Stomach (tissue), 4 donors: ENCODE data around the gene ACACA.

Experiments used
- EP300 ChIP-seq: sonication (generic); formaldehyde crosslinking; IDR thresholded peaks from one replicate; pipeline ENCODE4 v1.6.1; 2017; ENCODE audit warnings: antibody characterized with exemption
- POLR2AphosphoS5 ChIP-seq, 3 donors: sonication (generic); formaldehyde crosslinking; IDR thresholded peaks; one replicate each; pipeline ENCODE4 v1.6.1; 2016; ENCODE audit warnings: antibody characterized with exemption in 3 of 3

DNA sequence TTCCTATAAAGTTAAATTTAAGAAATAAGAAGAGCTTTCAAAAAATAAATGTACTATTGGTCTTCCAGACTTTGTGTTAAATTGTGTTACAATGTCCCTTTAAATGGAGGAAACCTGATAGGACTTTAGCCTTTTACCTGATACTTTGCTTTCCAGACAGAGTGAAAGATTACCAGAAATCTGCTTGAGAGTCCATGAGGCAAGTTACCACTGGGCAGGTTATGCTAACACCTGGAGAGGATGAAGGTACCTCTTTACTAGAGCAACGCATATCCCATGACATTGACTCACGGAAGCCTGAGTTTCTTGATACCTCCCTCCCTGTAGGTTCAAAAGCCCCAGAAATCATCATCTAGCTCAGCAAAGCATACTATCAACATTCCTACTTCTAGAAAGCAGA lies 174.7 kb downstream of the ACACA start:
- TF ChIP-seq EP300 = no peak
- no peak for TF ChIP-seq POLR2AphosphoS5 (IDR thresholded peaks at IDR 0.05)
